GM19324 (cell line): ENCODE data around the gene PTTG1IP.
A peak's percentile ranks its signal among the peaks of the same experiment; 100 is the strongest.
"Not testable (repeated sequence)": the region's sequence is repeated elsewhere in the genome, so short reads cannot be mapped to it uniquely, and the experiment has no call there.

Experiments
- ATAC-seq: cut with Tn5 transposase; IDR thresholded peaks from one replicate; pipeline ENCODE4 v1.9.1; 2021; ENCODE audit warnings: mild to moderate bottlenecking, moderate library complexity; ENCODE audit not compliant: unreplicated experiment, low FRiP score

Gene PTTG1IP

GRCh38 chr21:44834231-44834950 lies 39.1 kb downstream of the PTTG1IP start:
- no peak for ATAC-seq

- ATAC-seq: no peak
Observed at GRCh38 chr21:44833663-44834062, 39.8 kb downstream of the PTTG1IP start.

GRCh38 chr21:44832516-44833255 lies 40.8 kb downstream of the PTTG1IP start:
- not testable (repeated sequence) for ATAC-seq

GRCh38 chr21:44831227-44831860 lies 42.1 kb downstream of the PTTG1IP start:
- ATAC-seq: no peak

DNA sequence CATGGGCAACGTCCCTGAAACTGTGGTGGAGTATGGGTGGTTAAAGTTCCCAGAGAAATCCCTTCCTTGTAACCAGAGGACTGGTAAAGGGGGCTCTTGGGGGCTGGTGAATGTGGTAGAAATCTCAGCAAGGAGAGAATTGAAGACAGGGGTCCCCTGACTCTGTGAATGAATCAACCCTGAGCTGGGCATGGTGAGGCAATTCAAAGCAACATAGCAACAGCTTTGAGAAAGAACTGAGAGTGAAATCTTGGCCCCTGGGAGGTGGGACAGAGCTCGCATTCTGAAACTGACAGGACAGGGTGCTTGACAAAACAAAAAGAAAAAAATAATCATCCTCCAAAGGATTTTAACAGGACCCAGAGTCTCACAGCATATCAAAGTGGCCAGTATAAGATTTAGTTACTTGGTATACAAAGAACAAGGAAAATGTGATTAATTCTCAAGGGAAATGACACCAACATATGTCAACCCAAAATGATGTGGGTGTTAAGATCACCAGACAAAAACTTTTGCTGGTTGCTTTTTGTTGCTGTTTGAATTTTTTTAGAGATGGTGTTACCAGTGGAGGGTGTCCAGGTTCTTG lies 43.9 kb downstream of the PTTG1IP start:
- ATAC-seq: no peak

DNA sequence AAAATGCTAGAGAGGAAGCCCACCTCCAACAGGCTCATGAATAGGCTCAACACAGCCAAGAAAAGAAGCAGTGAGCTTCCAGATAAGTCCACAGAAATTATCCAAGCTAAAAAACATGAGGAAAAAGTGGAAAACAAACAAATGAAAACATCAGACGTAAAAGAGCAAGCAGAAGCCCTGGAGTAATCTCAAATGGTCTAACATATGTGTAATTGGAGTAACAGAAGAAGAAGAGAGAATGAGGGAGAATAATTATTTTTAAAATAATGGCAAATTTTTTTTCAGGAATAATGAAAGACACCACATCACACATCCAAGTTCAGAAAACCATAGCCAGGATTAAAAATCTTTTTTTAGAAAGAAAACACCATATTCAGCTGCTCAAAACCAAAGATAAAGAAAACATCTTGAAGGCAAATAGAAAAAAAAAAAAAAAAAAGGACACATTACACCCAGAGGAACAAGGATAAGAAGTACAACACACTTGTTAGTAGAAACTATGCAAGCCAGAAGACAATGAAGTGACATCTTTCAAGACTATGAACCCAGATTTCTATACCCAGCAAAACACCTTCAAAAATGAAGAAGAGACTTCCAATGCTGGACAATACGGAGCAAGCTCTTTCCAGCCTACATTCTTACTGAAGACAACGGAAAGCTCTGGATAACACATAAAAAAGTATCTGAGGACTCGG lies 45.0 kb downstream of the PTTG1IP start:
- no peak for ATAC-seq

DNA sequence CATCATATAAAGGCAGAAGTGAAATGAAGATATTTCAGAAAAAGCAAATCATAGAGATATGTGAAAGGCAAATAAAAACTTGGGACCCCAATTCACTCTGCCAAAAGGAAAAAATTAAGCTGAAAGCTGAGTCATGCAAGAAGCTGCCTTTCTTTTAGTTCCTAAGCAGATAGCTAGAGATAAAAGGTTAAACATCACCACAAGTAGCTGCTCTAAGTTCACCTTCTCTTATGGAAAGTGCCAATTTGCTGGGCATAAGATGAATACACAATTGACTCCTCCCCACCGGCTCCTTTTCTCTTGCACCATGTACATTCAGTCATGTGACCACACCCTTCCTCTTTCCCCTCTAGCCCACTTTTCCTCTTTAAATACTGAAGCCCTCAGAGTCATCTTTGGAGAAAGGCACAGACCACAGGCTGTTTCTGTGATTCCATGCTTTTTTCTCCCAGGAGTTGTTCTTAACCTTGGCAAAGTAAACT lies 50.3 kb downstream of the PTTG1IP start:
- ATAC-seq: no peak

DNA sequence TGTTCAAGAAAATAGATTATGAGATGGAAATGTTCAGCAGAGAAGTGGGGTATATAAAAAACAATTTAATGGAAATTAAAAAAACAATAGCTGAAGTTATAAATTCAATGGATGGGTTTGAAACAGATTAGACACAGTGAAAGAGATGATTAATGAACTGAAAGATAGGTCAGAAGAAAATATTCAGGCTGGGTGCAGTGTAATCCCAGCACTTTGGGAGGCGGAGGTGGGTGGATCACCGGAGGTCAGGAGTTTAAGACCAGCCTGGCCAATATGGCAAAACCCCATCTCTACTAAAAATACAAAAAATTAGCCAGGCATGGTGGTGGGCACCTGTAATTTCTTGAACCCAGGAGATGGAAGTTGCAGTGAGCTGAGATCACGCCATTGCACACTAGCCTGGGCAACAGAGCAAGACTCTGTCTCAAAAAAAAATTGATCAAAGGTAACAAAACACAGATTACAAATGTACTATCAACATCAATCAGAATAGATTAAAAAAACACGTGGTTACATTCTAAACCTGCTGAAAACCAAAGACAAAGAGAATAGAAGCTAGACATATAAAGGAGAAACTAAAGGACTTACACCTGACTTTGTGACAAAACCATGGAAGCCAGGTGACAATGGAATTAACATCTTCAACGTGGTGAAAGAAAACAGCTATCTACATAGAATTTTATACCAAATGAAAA lies 50.9 kb downstream of the PTTG1IP start:
- no peak for ATAC-seq

DNA sequence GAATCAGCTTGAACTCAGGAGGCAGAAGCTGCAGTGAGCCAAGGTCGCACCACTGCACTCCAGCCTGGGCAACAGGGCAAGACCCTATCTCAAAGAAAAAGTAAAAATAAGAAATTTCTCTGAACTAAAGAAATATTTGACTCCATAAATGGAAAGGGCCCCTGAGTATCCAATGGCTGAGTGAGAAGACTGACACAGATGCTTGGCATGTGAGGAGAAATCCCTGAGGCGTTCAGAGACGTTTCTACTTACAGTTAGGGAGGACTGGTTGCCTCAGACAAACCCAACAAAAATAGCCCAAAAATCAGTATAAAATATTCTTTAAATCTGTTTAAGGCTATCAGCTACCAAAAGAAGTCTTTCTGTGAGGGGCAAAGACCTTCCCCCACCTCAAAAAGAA lies 52.6 kb downstream of the PTTG1IP start:
- ATAC-seq: no peak

DNA sequence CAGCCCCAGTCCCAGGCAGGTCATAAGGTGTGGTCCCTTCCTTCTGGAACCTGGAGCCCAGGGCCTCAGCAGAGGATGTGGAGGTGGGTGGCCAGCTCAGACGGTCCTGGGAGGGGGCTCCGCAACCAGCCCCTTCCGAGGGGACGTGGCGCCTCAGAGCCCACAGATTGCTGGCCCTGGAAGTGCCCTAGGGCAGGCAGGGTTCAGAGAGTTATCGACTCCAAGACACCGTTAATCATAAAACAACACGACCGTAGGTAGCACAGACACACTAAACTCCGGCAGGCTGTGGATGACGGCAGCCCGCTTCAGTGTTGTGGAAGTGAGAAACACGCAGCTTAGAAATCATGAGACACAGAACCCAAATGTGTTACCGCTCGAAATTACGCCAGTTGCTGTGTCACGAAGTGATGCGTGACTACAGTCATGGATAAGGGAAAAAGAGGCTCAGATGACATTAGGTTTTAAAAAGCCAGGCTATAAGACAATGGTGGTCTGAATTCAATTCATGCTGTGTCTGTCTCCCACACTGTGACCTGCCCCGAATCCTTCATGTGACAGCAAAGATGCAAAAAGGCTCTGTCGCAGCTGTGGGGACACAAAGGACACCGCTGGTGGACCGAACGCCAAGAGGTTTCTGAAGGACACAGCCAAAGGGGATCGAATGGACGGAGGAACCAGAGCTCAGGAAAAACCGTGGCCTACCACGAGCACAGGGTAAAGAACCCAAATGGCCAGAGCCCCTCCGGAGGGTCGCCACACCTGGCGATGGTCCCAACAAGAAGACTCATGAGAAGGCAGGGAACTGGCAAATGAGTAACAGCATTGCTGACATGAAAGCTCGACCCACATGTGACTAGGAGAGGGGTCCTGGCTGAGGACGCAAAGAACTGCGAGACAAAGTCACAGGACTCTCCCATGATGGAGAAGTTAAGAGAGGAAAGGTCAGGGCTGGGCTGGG lies 53.9 kb downstream of the PTTG1IP start:
- ATAC-seq: no peak

DNA sequence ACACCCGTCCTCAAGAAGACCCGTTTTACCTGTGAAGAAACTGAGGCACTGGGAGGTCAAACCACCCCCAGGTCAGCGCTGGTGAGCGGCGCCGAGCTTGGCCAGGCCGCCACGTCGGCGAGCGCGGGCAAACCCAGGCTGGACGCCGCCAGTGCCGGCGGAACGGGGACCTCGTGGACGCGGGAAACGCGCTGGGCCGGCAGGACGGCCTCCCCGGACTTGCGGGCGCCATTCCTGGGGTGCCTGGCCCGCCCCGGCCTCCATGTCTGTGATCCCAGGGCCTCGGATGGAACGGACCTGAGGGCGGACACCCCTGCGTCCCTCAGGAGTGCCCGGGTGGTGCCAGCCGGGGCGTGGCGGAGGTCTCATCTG lies 54.9 kb downstream of the PTTG1IP start:
- no peak for ATAC-seq

- ATAC-seq: peak; percentile 75
Observed at GRCh38 chr21:44817914-44818639, 55.4 kb downstream of the PTTG1IP start, which contains the start of gene SUMO3. Gene SUMO3, minus strand, starts transcription at chr21:44818062. Its CDS starts 94 bp downstream, at chr21:44817968.

DNA sequence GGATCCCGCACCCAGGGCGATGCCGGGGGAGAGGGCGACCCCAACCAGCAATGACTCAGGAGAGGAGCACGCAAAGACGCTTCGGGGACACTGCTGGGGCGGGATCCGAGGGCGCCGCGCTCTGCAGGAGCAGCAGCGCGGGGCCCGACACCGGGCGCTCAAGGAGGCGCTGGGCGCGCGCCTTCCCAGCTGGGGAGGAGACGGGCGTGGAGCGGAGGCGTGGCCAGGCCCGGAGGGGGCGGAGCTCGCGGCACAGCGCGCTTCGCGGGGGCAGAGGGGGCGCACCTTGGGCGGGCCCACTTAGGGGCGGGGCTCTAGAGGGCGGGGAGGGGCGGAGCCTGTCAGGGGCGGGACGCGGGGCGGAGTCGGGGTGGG lies 56.0 kb downstream of the PTTG1IP start:
- peak; percentile 74 for ATAC-seq

DNA sequence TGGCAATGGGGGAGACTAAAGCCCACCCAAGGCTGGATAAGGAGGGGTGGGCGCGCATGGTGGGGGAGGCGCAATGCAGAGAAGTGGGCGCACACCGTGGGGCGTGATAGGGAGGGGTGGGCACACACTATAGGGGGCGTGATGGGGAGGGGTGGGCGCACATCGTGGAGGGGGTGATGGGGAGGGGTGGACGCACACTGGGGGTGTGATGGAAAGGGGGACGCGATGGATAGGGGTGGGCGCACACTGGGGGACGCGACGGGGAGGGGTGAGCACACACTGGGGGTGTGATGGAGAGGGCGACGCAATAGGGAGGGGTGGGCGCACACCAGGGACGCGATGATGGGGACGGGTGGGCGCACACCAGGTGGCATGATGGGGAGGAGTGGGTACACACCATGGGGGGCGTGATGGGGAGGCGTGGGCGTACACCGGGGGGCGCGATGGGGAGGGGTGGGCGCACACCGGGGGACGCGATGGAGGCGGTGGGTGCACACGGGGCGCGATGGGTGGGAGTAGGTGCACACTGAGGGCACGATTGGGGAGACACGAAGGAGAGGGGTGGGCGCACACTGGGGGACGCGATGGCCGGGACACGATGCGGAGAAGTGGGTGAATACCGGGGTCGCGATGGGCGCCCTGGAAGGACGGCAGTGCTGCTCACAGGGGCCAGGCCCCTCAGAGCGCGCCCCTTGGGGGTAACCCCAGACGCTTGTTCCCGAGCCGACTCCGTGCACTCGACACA lies 56.6 kb downstream of the PTTG1IP start:
- ATAC-seq: no peak

- ATAC-seq: no peak
Observed at GRCh38 chr21:44815852-44816628, 57.5 kb downstream of the PTTG1IP start.

DNA sequence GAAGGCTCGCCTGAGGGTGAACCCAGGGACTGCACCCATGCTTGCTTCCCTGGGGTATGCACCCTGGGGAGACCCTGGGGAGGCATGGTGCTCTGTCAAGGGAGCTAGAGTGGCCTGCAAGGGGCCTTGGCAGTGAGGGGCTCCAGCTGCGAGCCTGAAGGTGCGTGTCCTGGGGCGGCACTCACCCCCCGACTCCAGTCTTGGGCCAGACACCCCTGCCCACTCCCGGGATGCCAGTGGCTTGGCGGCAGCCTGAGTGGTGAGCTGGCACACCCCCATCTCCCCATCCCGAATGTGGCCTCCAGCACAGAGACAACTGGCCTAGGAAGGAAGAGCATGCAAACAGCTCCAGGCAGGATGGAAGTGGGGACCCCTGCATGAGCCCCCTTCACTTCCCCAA lies 58.3 kb downstream of the PTTG1IP start:
- no peak for ATAC-seq
